Myocyte (in vitro differentiated cells): ENCODE data around the gene GRK1. TPM values are rescaled to one million over a fixed set of nuclear protein-coding genes. Genes with fewer than 3 reads are reported as not detected.
A peak's percentile ranks its signal among the peaks of the same experiment; 100 is the strongest.

Experiments
- DNase-seq: peaks from one replicate; pipeline ENCODE4 v3.0.0-alpha.2; 2012; ENCODE audit warnings: low read depth
- total RNA-seq: library from RNA; depleted of rRNA; stranded (reverse); fragments of >200 nt; gene quantifications from 2 replicates; pipeline ENCODE4 v1.2.3, GENCODE V29; 2014

The GRK1 gene
- total RNA-seq, 1 donor from 2014 or later = not detected

DNA sequence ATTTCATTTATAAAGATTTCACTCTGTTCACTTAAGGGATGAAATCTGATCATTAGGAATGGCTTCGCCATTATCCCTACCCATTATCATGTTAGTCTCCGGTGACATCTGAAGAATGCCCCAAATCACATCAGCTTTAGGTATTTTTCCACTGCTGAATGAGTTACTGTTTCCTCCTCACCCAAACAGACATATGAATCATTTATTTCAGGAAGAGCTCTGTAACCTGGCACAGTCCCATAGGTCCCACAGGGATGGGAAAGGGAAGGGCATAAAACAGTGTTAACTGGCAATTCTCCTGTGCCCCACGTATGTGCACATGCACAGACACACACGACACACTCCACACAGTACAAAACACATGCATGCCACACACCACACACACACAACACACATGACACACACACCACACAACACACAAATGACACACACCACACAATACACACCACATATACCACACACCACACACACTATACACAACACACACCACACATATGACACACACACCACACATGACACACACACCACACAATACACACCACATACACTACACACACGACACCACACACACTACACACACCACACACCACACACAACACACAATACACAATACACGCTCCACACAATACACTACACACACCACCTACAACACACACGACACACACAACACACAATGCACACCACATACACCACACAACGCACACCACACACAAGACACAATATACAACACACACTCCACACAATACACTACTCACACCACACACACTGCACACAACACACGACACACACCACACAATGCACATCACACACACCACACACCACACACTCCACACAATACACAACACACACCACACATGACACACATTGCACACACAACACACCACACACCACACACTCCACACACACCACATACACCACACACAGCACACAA is 107.4 kb downstream of the GRK1 start:
- DNase-seq = peak; percentile 43

DNA sequence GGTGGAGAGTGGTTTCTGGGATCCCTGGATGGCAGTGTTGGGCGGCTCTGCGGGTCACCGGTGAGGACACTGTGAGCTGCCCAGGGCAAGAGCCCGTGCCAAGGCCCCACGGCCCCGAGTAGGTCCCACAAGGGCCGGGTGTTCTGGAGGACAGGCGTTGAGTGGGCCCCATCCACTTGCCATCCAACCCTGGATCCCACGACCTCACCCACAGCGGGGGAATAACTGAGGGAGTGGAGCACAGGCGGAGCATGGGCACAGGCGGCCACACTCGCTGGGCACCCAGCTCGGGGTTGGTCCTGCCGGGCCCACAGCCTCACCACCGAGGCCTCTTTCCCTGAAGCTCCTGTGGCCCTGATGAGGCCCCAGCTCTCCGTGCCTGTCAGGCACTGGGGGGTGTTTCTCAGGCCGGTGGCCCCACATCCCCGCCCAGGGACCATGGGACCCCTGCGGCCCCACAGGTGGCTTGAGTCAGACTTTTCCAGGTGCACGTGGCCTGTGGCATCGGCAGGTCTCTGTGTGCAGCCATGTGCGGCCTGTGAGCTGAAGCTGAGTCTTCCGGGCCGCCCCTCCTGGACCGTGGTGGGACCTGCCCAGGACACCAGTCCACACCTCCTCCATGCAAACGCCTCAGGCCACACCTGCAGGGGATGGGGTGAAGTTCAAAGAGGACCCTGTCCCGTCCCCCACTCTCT is 108.6 kb downstream of the GRK1 start:
- no peak for DNase-seq

DNA sequence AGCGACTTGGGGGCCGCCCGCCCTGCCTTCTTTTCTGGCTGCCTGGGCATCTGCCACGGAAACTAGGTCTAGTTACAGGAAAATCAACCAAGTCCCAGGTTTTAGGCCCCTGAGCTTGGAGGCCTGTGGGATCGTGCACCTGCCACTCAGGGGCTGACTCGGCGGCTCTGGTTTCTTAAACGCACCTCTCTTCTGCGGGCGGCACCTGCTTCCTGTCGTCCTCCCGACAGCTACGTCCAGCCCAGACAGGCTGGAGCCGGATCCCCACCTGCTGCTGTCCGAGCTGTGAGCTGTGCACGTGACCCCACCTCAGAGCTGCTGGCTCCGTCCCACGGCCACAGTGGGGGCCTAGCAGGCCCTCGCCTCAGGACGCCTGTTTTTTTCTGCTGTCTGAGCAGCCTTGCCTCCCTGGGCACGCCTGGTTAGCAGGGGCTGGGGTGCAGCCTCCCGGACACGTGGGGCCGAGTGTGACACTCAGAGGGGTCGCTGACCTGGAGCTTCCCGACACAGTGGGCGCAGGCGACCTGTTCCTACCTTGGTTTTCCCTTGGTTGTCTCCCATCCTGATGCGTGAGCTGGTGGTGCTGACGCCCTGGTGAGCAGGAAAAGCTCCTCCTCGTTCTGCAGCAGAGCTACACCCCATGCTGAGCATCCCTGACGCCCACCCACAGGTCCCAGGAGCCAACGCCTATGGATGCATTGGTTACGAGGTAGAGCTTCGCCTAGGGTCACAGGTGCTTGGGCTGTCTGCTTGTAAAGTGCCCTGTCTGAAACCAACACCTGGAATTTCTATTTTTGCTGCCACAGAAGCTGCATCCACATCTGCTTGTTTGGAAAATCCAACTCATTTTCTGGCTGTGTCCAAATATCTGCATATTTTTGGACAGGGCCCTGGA is 109.5 kb downstream of the GRK1 start:
- DNase-seq = peak; percentile 53

GRCh38 chr13:113777311-113778260 is 110.6 kb downstream of the GRK1 start:
- peak; percentile 62 for DNase-seq

DNA sequence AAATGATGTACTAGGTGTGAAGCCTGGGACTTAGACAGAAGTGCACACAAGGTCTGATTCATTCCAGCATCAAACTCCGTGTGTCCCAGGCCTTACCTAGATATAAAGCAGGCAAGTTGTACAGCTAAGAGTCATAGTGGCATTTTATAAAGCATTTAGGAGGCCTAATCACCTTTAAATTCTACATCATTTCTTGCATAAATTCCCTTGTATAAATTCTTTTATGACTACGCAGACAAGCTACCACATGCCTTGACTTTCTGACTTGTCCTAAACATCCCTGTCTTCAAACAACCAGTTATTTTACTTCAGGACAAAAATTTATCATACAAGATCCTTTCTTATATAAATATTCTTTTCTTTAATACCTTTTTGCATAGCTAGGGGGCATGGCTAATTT is 114.6 kb downstream of the GRK1 start:
- no peak for DNase-seq

GRCh38 chr13:113782472-113782871 is 115.5 kb downstream of the GRK1 start:
- no peak for DNase-seq

DNA sequence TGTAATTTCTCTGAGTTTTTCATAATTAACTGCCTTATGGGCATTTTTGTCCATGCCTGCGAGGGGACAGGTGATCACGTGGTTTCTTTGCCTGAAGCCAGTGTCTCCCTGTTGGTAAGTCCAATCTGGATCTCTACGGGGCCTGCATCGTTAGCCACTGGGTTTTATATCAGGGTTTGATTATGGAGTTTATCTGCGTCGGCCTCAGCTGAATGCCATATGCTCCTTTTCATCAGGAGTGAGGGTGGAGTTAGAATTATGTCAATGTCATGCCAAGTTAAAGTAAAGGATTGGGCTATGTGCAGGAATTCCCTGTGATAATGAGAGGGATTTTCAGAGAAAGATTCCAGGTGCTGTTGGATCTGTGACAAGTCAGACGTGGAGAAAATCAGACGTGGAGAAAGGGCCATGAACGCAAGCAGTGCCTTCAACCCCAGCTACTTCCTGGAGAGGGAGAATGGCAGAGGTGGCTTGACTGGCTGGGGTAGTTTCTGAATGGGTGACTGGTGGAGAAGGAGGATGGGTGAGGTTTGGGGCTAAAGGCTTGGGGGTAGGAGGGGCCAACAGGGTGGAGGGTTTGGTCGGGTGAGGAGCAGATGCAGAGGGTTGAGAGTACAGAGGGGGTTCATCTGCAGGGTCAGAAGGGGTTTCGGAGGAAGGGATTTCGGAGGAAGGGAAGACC is 116.3 kb downstream of the GRK1 start:
- no peak for DNase-seq

DNA sequence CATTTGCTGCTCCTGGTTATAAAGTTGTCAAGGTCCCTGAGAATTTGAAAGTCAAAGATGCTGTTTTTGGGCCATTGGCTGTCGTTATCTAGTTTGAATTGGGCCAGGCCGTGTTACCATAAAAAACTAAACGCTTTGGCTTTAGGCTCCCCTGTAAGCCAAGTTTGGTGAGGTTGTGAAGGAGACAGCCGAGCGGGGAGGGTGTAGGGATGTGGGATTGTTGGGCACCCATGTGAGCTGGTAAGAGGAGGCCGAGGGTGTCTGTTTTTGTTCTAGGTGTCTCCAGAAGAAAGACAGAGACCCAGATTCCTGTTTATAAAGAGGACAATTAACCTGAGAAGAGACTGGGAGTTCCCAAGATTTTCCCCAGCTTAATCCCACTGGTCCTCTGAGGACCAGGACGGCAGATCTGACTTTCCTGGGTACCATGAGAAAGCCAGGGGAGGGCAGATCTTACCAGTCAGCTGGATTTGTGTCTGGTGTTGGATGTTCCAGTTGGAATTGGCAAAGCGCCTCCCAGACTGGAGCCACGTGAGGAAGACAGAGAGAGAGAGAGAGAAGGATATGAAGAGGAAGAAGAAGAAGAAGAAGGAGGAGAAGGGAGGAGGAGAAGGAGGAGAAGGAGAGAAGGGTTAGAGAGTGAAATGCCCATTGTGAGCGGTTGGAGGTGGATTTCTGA is 117.1 kb downstream of the GRK1 start:
- no peak for DNase-seq

GRCh38 chr13:113784645-113785024 is 117.6 kb downstream of the GRK1 start:
- DNase-seq = no peak

GRCh38 chr13:113785051-113786010 is 118.3 kb downstream of the GRK1 start:
- peak; percentile 67 for DNase-seq

- peak; percentile 17 for DNase-seq
These were observed 119.3 kb downstream of the GRK1 start for GRCh38 chr13:113786262-113786841.

Other genes starting within 250 kb of the GRK1 start
- 6.6 and 8.4 TPM in 2 replicates for gene ADPRHL1, start 213.7 kb upstream of the GRK1 start, total RNA-seq
- gene DCUN1D2, start 176.5 kb upstream of the GRK1 start, total RNA-seq = 26.2 and 27.2 TPM in 2 replicates
- gene TFDP1, start 82.5 kb upstream of the GRK1 start, total RNA-seq = 42.9 and 48.2 TPM in 2 replicates
- gene ATP4B, start 9.0 kb upstream of the GRK1 start, total RNA-seq = not detected in 2 replicates
- 0.21 and 3.1 TPM in 2 replicates for gene TMEM255B, start 92.0 kb downstream of the GRK1 start, total RNA-seq
- 169 and 172 TPM in 2 replicates for gene GAS6, start 196.9 kb downstream of the GRK1 start, total RNA-seq